GM23248 (cell line): ENCODE data around the gene CA11.

ENCODE experiments used
- EZH2 ChIP-seq: fragments of 200-600 bp; sonication (generic); IDR thresholded peaks from 2 replicates; pipeline ENCODE4 v1.6.1; 2018; ENCODE audit warnings: antibody characterized with exemption, mild to moderate bottlenecking; ENCODE audit not compliant: insufficient read depth, poor library complexity, severe bottlenecking
- EZH2phosphoT487 ChIP-seq: fragments of 200-600 bp; sonication (generic); IDR thresholded peaks from 2 replicates; pipeline ENCODE4 v1.6.1; 2018; ENCODE audit warnings: antibody characterized with exemption, moderate library complexity, mild to moderate bottlenecking, low read depth; ENCODE audit not compliant: insufficient read depth

GRCh38 chr19:48668332-48668731, 22.3 kb upstream of the CA11 start:
- TF ChIP-seq EZH2: no peak
- no peak for TF ChIP-seq EZH2phosphoT487
